Smooth muscle cell (in vitro differentiated cells): Measurements from ENCODE around the gene PITPNM1. TPM values are rescaled to one million over a fixed set of nuclear protein-coding genes. Genes with fewer than 3 reads are reported as not detected.
"Not testable (repeated sequence)": the region's sequence is repeated elsewhere in the genome, so short reads cannot be mapped to it uniquely, and the experiment has no call there.

Source experiments
- DNase-seq: peaks from one replicate; lab custom pipeline; 2025; ENCODE audit not compliant: unreplicated experiment; lab: John Stamatoyannopoulos, UW
- H2AFZ ChIP-seq: fragments of 200-600 bp; sonication (generic); 2 replicates; pipeline ENCODE4 v1.6.0; 2016; ENCODE audit warnings: antibody characterized with exemption, low read depth, mild to moderate bottlenecking
- H3F3A ChIP-seq: fragments of 200-600 bp; sonication (generic); 2 replicates; pipeline ENCODE4 v1.6.0; 2017; ENCODE audit warnings: antibody characterized with exemption, low read depth
- H3K27ac ChIP-seq: fragments of 200-600 bp; sonication (generic); 2 replicates; pipeline ENCODE4 v1.5.1; 2016; ENCODE audit warnings: low read depth, mild to moderate bottlenecking
- H3K27me3 ChIP-seq: fragments of 200-600 bp; sonication (generic); 2 replicates; pipeline ENCODE4 v1.6.1; 2016; ENCODE audit warnings: low read depth, mild to moderate bottlenecking
- H3K36me3 ChIP-seq: fragments of 200-600 bp; sonication (generic); 2 replicates; pipeline ENCODE4 v1.5.1; 2016; ENCODE audit warnings: low read depth
- H3K4me1 ChIP-seq: fragments of 200-600 bp; sonication (generic); 2 replicates; pipeline ENCODE4 v1.5.1; 2016; ENCODE audit warnings: low read depth
- H3K4me2 ChIP-seq: fragments of 200-600 bp; sonication (generic); 2 replicates; pipeline ENCODE4 v1.6.0; 2016; ENCODE audit warnings: mild to moderate bottlenecking
- H3K4me3 ChIP-seq: fragments of 200-600 bp; sonication (generic); 2 replicates; pipeline ENCODE4 v1.5.1; 2016; ENCODE audit warnings: mild to moderate bottlenecking
- H3K79me2 ChIP-seq: fragments of 200-600 bp; sonication (generic); 2 replicates; pipeline ENCODE4 v1.6.0; 2016; ENCODE audit warnings: low read depth, mild to moderate bottlenecking
- H3K9ac ChIP-seq: fragments of 200-600 bp; sonication (generic); 2 replicates; pipeline ENCODE4 v1.6.0; 2016; ENCODE audit warnings: low read depth
- H3K9me3 ChIP-seq: fragments of 200-600 bp; sonication (generic); replicated peaks from 2 replicates; pipeline ENCODE4 v1.5.1; 2016; ENCODE audit warnings: low read depth
- H4K20me1 ChIP-seq: fragments of 200-600 bp; sonication (generic); 2 replicates; pipeline ENCODE4 v1.6.0; 2016; ENCODE audit warnings: low read depth
- CTCF ChIP-seq: fragments of 200-600 bp; sonication (generic); IDR thresholded peaks from 2 replicates; pipeline ENCODE4 v1.5.1; 2017; ENCODE audit warnings: borderline replicate concordance, mild to moderate bottlenecking, antibody characterized with exemption; ENCODE audit not compliant: insufficient read depth, poor library complexity, severe bottlenecking
- WGBS: methylation state at CpG from one replicate; pipeline ENCODE4 v1.1.7; 2016; ENCODE audit warnings: low lambda C conversion rate; 5-methylcytosine and 5-hydroxymethylcytosine counted together
- polyA plus RNA-seq: library from polyadenylated mRNA; unstranded; fragments of >200 nt; fragmentation: Nextera tagmentation; extraction: Ambion mirVana; gene quantifications from 2 replicates; pipeline ENCODE4 v1.2.1, GENCODE V29; 2016
- total RNA-seq: library from RNA; depleted of rRNA; stranded (reverse); fragments of >200 nt; gene quantifications from 2 replicates; pipeline ENCODE4 v1.2.3, GENCODE V29; 2014

PITPNM1 gene
- total and polyA plus RNA-seq, 2 experiments from 2014 or later, result 27.6 to 35.0 TPM

GRCh38 chr11:67482827-67483798 lies 22.1 kb downstream of the PITPNM1 start, which contains the start of gene AIP:
Gene AIP, plus strand, starts transcription at chr11:67483026. Its CDS starts 133 bp downstream, at chr11:67483159.
- TF ChIP-seq CTCF, result no peak
- Histone ChIP-seq H3K4me3 (peak within 1 kb of the TSS; percentile 56), H3K4me1 (peaks cover 8% of the 10 kb centered on the region), H4K20me1 (no peaks in the 10 kb centered on the region), H3K79me2 (peaks cover 5% of the 10 kb centered on the region), H3K9me3 (no peaks in the 10 kb centered on the region), H3K27ac (peak within 1 kb of the TSS; percentile 50), H3K9ac (peak within 1 kb of the TSS; percentile 75), H3K36me3 (no peaks in the 10 kb centered on the region), H3K4me2 (peak within 1 kb of the TSS; percentile 83), H3K27me3 (no peaks in the 10 kb centered on the region), H2AFZ (peak within 1 kb of the TSS; percentile 91), H3F3A (no peaks in the 10 kb centered on the region)
- WGBS, result 12% methylated on average over 59 of the region's 60 CpGs
- DNase-seq, result peak; percentile 77

- H3K9ac ChIP-seq, result peak overlapping the region; percentile 75
- H3K4me3 ChIP-seq, result peak overlapping the region; percentile 56
- no peak for TF ChIP-seq CTCF
- DNase-seq, result no peak
- H3K9me3 ChIP-seq, result no peaks in the 10 kb centered on the region
- no peaks in the 10 kb centered on the region for H3K27me3 ChIP-seq
- H4K20me1 ChIP-seq, result no peaks in the 10 kb centered on the region
- H3F3A ChIP-seq, result no peaks in the 10 kb centered on the region
- 76% methylated on average over 19 of the region's 19 CpGs for WGBS
- peaks cover 8% of the 10 kb centered on the region for H3K4me1 ChIP-seq
- peak overlapping the region; percentile 83 for H3K4me2 ChIP-seq
- H3K27ac ChIP-seq, result peak overlapping the region; percentile 50
- no peaks in the 10 kb centered on the region for H3K36me3 ChIP-seq
- peaks cover 5% of the 10 kb centered on the region for H3K79me2 ChIP-seq
- H2AFZ ChIP-seq, result peak overlapping the region; percentile 91
These were observed 22.8 kb downstream of the PITPNM1 start for GRCh38 chr11:67482275-67482826.

GRCh38 chr11:67477344-67478050 lies 27.7 kb downstream of the PITPNM1 start:
- H3K79me2 ChIP-seq, H2AFZ ChIP-seq, H3K4me1 ChIP-seq, H3K4me3 ChIP-seq, H3K27ac ChIP-seq, H3F3A ChIP-seq, H4K20me1 ChIP-seq, H3K9ac ChIP-seq, H3K36me3 ChIP-seq, H3K9me3 ChIP-seq, H3K4me2 ChIP-seq, DNase-seq, H3K27me3 ChIP-seq: not testable (repeated sequence)
- WGBS, result 91% methylated on average over 14 of the region's 16 CpGs

- H3K4me1 ChIP-seq, H3K4me2 ChIP-seq, H2AFZ ChIP-seq, H3K4me3 ChIP-seq, H3K9me3 ChIP-seq, H3K27me3 ChIP-seq, H3K79me2 ChIP-seq, DNase-seq, H4K20me1 ChIP-seq, H3K36me3 ChIP-seq, H3F3A ChIP-seq, H3K9ac ChIP-seq, H3K27ac ChIP-seq: not testable (repeated sequence)
- WGBS, result 91% methylated on average over 10 of the region's 10 CpGs
These were observed 28.5 kb downstream of the PITPNM1 start for GRCh38 chr11:67476692-67477091.
